Esophagus muscularis mucosa (tissue), 4 donors: ENCODE results near the gene CHIA.

ENCODE experiments used
- CTCF ChIP-seq, 3 experiments: fragments of 200-600 bp in 2 of 3; fragments of 450-650 bp in 1 of 3; sonication (generic) in 2 of 3; IDR thresholded peaks; one replicate each; pipeline ENCODE4 v1.5.1; 2017 to 2019; ENCODE audit warnings: antibody characterized with exemption in 3 of 3, mild to moderate bottlenecking in 2 of 3, moderate library complexity in 1 of 3
- EP300 ChIP-seq: sonication (generic); formaldehyde crosslinking; IDR thresholded peaks from one replicate; pipeline ENCODE4 v1.6.1; 2017; ENCODE audit warnings: antibody characterized with exemption
- POLR2A ChIP-seq: fragments of 450-650 bp; IDR thresholded peaks from one replicate; pipeline ENCODE4 v1.6.1; 2017; ENCODE audit warnings: antibody characterized with exemption, moderate library complexity, mild to moderate bottlenecking, low read depth
- POLR2AphosphoS5 ChIP-seq, 2 donors: sonication (generic); formaldehyde crosslinking; IDR thresholded peaks; one replicate each; pipeline ENCODE4 v1.6.1; 2017; ENCODE audit warnings: antibody characterized with exemption in 2 of 2

- TF ChIP-seq CTCF (IDR thresholded peaks at IDR 0.05): no peak
- TF ChIP-seq EP300: no peak
- TF ChIP-seq POLR2A: no peak
- no peak for TF ChIP-seq POLR2AphosphoS5 (IDR thresholded peaks at IDR 0.05)
Measured at GRCh38 chr1:111281411-111281810, 9.2 kb upstream of the CHIA start.
